ENCODE measurements around the gene AHRR.
A peak's percentile ranks its signal among the peaks of the same experiment; 100 is the strongest.

AHRR gene

DNA sequence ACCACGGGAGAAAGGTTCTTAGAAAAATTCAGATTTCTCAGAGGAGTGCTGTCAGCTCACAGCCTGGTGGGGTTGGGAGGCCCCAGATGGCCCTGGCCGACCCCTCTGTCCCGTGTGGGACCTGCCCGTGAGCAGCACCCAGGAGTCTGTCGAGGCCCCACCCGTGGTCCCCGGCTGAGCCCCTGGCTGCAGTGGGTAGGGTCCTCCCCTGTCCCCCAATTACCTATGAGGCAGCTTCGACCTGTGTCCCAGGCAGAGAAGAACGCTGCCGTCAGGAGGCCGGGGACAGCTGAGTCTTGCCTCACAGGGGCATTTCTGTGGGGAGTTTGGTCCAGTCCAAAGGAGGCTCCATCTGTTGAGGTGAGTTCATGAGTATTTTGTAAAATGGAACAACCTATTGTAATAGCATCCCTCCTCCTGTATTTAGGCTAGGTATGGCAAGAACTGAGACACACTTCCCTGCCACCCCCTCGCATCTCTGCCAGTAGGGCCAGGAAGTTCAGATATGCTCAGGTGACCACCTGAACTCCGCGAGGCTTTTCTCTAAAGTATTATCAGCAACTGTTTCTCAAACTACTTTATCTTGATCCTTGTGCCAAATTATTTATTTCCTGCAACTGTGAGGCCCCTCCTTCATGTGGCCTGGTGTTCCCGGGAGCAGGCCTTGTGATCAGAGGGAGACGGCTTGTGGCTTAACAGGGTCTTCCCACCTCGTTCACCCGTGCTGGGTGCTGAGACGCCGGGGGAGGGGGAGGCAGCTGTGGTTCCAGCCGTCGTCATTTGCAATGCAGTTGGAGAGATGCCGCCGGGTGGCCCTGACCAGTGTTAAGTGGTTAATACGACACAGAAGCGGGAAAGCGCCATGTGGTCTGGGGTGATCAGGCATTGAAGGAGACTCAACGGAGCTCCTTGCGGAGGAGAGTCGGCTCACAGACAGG, 1.7 kb downstream of the AHRR start:
- ChIA-PET CTCF (no interaction called here), POLR2A (interaction anchor here (1.4 kb wide), 1 partner anchor 91 kb away, joined by 4 read pairs; no protein-coding TSS in a partner anchor)
- DNase-seq (ENCODE audit: extremely low spot score): no peak
- TF ChIP-seq L3MBTL2 (conservative IDR thresholded peaks at IDR 0.05) (peak; percentile 63), ARNT (IDR thresholded peaks at IDR 0.05) (no peak), BHLHE40 (IDR thresholded peaks at IDR 0.05; ENCODE audit: borderline replicate concordance) (no peak), FOXA1 (IDR thresholded peaks at IDR 0.05) (no peak), TARDBP (IDR thresholded peaks at IDR 0.05) (no peak), SP1 (IDR thresholded peaks at IDR 0.05) (no peak), FOXK2 (IDR thresholded peaks at IDR 0.05) (no peak), HDGF (IDR thresholded peaks at IDR 0.05; ENCODE audit: borderline replicate concordance) (no peak)

GRCh38 chr5:324736-325612, 3.5 kb downstream of the AHRR start:
- ChIA-PET CTCF (no interaction called here), POLR2A (interaction anchor here (1.4 kb wide), 1 partner anchor 89 kb away, joined by 4 read pairs; no protein-coding TSS in a partner anchor)
- no peak for DNase-seq (ENCODE audit: extremely low spot score)
- TF ChIP-seq NFRKB (IDR thresholded peaks at IDR 0.05): no peak
- no peak for TF ChIP-seq CTBP1 (IDR thresholded peaks at IDR 0.05; ENCODE audit: borderline replicate concordance)
- TF ChIP-seq LEF1 (IDR thresholded peaks at IDR 0.05; ENCODE audit: borderline replicate concordance): no peak
- TF ChIP-seq L3MBTL2 (conservative IDR thresholded peaks at IDR 0.05): no peak
- TF ChIP-seq ELF4 (IDR thresholded peaks at IDR 0.05): no peak
- no peak for TF ChIP-seq FOXA1 (IDR thresholded peaks at IDR 0.05)
- no peak for TF ChIP-seq ZNF384 (IDR thresholded peaks at IDR 0.05)
- no peak for TF ChIP-seq SP1 (IDR thresholded peaks at IDR 0.05)
- no peak for TF ChIP-seq FOXM1 (IDR thresholded peaks at IDR 0.05; ENCODE audit: borderline replicate concordance)
- no peak for TF ChIP-seq HDGF (IDR thresholded peaks at IDR 0.05; ENCODE audit: borderline replicate concordance)
- no peak for TF ChIP-seq FOXK2 (IDR thresholded peaks at IDR 0.05)
- TF ChIP-seq BHLHE40 (IDR thresholded peaks at IDR 0.05; ENCODE audit: borderline replicate concordance): no peak
- no peak for TF ChIP-seq ARNT (IDR thresholded peaks at IDR 0.05)
- no peak for TF ChIP-seq SUZ12 (IDR thresholded peaks at IDR 0.05)
- no peak for TF ChIP-seq TARDBP (IDR thresholded peaks at IDR 0.05)
- TF ChIP-seq PKNOX1 (IDR thresholded peaks at IDR 0.05): no peak

DNA sequence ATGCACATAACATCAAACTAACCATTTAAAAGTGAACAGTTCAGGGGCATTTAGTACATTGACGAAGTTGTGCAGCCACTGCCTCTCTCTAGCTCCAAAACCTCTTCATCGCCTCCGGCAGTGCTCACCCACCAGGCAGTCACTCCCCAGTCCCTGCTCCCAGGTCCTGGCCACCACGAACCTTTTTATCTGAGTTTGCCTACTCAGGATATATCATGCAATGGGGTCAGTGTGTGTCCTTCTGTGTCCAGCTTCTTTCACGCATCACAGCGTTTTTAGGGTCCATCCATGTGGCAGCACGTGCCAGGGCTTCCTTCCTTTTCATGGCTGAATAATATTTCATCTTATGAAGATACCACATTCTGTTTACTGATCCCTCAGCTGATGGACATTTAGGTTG, 4.6 kb downstream of the AHRR start:
- POLR2A ChIA-PET: no interaction called here

GRCh38 chr5:329121-329735, 7.7 kb downstream of the AHRR start:
- DNase-seq (ENCODE audit: extremely low spot score): no peak
- ChIA-PET CTCF (interaction anchor here (0.6 kb wide), 1 partner anchor 11 kb away, joined by 3 read pairs; no protein-coding TSS in a partner anchor), POLR2A (no interaction called here)
- TF ChIP-seq PKNOX1 (IDR thresholded peaks at IDR 0.05): no peak
- no peak for TF ChIP-seq SUZ12 (IDR thresholded peaks at IDR 0.05)
- TF ChIP-seq FOXM1 (IDR thresholded peaks at IDR 0.05; ENCODE audit: borderline replicate concordance): no peak
- TF ChIP-seq FOXK2 (IDR thresholded peaks at IDR 0.05): no peak
- no peak for TF ChIP-seq ARNT (IDR thresholded peaks at IDR 0.05)
- no peak for TF ChIP-seq ELF4 (IDR thresholded peaks at IDR 0.05)

More for the DNA sequence above, 4.6 kb downstream of the AHRR start:
- TF ChIP-seq ELF4 (IDR thresholded peaks at IDR 0.05) (no peak), LEF1 (IDR thresholded peaks at IDR 0.05; ENCODE audit: borderline replicate concordance) (no peak), TARDBP (IDR thresholded peaks at IDR 0.05) (no peak), NFRKB (IDR thresholded peaks at IDR 0.05) (no peak), HDGF (IDR thresholded peaks at IDR 0.05; ENCODE audit: borderline replicate concordance) (no peak), FOXK2 (IDR thresholded peaks at IDR 0.05) (no peak), BHLHE40 (IDR thresholded peaks at IDR 0.05; ENCODE audit: borderline replicate concordance) (no peak), FOXM1 (IDR thresholded peaks at IDR 0.05; ENCODE audit: borderline replicate concordance) (no peak), ZNF384 (IDR thresholded peaks at IDR 0.05) (no peak), PKNOX1 (IDR thresholded peaks at IDR 0.05) (no peak), CTBP1 (IDR thresholded peaks at IDR 0.05; ENCODE audit: borderline replicate concordance) (no peak), SUZ12 (IDR thresholded peaks at IDR 0.05) (no peak), ARNT (IDR thresholded peaks at IDR 0.05) (no peak), FOXA1 (IDR thresholded peaks at IDR 0.05) (no peak), L3MBTL2 (conservative IDR thresholded peaks at IDR 0.05) (no peak), SP1 (IDR thresholded peaks at IDR 0.05) (no peak)
- DNase-seq (ENCODE audit: extremely low spot score): no peak
- CTCF ChIA-PET: interaction anchor here (1.2 kb wide), 1 partner anchor 9 kb away, joined by 4 read pairs; no protein-coding TSS in a partner anchor

DNA sequence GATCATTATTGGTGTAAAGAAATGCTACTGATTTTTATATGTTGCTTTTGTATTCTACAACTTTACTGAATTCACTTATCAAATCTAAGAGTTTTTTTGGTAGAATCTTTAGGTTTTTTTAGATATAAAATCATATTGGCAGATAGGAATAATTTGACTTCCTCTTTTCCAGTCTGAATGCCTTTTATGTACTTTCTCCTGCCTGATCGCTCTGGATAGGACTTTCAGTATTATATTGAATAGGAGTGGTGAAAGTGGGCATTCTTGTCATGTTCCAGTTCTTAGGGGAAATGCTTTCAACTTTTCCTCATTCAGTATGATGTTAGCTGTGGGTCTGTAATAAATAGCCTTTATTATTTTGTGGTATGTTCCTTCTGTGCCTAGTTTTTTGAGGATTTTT, 8.3 kb downstream of the AHRR start:
- no peak for TF ChIP-seq ZNF384 (IDR thresholded peaks at IDR 0.05)
- no peak for TF ChIP-seq FOXM1 (IDR thresholded peaks at IDR 0.05; ENCODE audit: borderline replicate concordance)
- no peak for TF ChIP-seq ARNT (IDR thresholded peaks at IDR 0.05)
- TF ChIP-seq SUZ12 (IDR thresholded peaks at IDR 0.05): no peak
- no peak for TF ChIP-seq L3MBTL2 (conservative IDR thresholded peaks at IDR 0.05)
- no peak for TF ChIP-seq TARDBP (IDR thresholded peaks at IDR 0.05)
- no peak for TF ChIP-seq ELF4 (IDR thresholded peaks at IDR 0.05)
- TF ChIP-seq SP1 (IDR thresholded peaks at IDR 0.05): no peak
- no peak for TF ChIP-seq BHLHE40 (IDR thresholded peaks at IDR 0.05; ENCODE audit: borderline replicate concordance)
- TF ChIP-seq HDGF (IDR thresholded peaks at IDR 0.05; ENCODE audit: borderline replicate concordance): no peak
- no peak for TF ChIP-seq FOXK2 (IDR thresholded peaks at IDR 0.05)
- no peak for TF ChIP-seq NFRKB (IDR thresholded peaks at IDR 0.05)
- TF ChIP-seq FOXA1 (IDR thresholded peaks at IDR 0.05): no peak
- no peak for TF ChIP-seq CTBP1 (IDR thresholded peaks at IDR 0.05; ENCODE audit: borderline replicate concordance)
- TF ChIP-seq PKNOX1 (IDR thresholded peaks at IDR 0.05): no peak
- CTCF ChIA-PET: interaction anchor here (0.6 kb wide), 1 partner anchor 12 kb away, joined by 3 read pairs; no protein-coding TSS in a partner anchor
- POLR2A ChIA-PET: no interaction called here
- DNase-seq (ENCODE audit: extremely low spot score): no peak
